Large intestine (tissue), 12 donors: ENCODE measurements around the gene TMC3. TPM values are rescaled to one million over a fixed set of nuclear protein-coding genes. Genes with fewer than 3 reads are reported as not detected.
"Not testable (repeated sequence)": the region's sequence is repeated elsewhere in the genome, so short reads cannot be mapped to it uniquely, and the experiment has no call there.

Source experiments
- DNase-seq, 2 donors: peaks; one replicate each; pipeline versions ENCODE4 v3.0.0 to v3.0.0-alpha.2; 2013
- H3K27ac ChIP-seq: one replicate; pipeline ENCODE4 v1.5.1; 2013; ENCODE audit warnings: low read length
- H3K27me3 ChIP-seq: 2 replicates; pipeline ENCODE4 v1.6.1; 2013; ENCODE audit warnings: low read length; ENCODE audit not compliant: control insufficient read depth, insufficient read depth
- H3K36me3 ChIP-seq: 2 replicates; pipeline ENCODE4 v1.6.1; 2013; ENCODE audit warnings: low read length; ENCODE audit not compliant: control insufficient read depth, insufficient read depth
- H3K4me1 ChIP-seq: one replicate; pipeline ENCODE4 v1.6.1; 2013; ENCODE audit warnings: low read length; ENCODE audit not compliant: control insufficient read depth, insufficient read depth
- H3K4me3 ChIP-seq: one replicate; pipeline ENCODE4 v1.5.1; 2013; ENCODE audit warnings: low read length
- H3K9me3 ChIP-seq: one replicate; pipeline ENCODE4 v1.6.1; 2013; ENCODE audit warnings: mild to moderate bottlenecking, low read depth, low read length, moderate library complexity; ENCODE audit not compliant: control insufficient read depth
- WGBS: methylation state at CpG from one replicate; pipeline ENCODE4 v1.1.5; 2013; ENCODE audit warnings: low lambda C conversion rate; ENCODE audit not compliant: insufficient coverage; 5-methylcytosine and 5-hydroxymethylcytosine counted together
- long read RNA-seq, 11 donors: transcript quantifications; one replicate each; lab custom pipeline, GENCODE V29; 2026
- polyA plus RNA-seq: library from polyadenylated mRNA; unstranded; fragments of 120-200 nt; gene quantifications from one replicate; pipeline ENCODE4 v1.2.1, GENCODE V29; 2013

The TMC3 gene
- 6.2 TPM for polyA plus RNA-seq
- long read RNA-seq, donor 1, result 0 reads
- long read RNA-seq, donor 2, result 0 reads
- long read RNA-seq, donor 3, result 0 reads
- long read RNA-seq, donor 4, result 0 reads
- long read RNA-seq, donor 5, result 0 reads
- long read RNA-seq, donor 6, result 0 reads
- long read RNA-seq, donor 7, result 0 reads
- long read RNA-seq, donor 8, result 0 reads
- long read RNA-seq, donor 9, result 0 reads
- long read RNA-seq, donor 10, result 0 reads
- long read RNA-seq, donor 11, result 0 reads

- no peaks in the 10 kb centered on the region for H3K9me3 ChIP-seq
- H3K4me1 ChIP-seq, result peaks cover 15% of the 10 kb centered on the region
- peak within 1 kb of the TSS; percentile 86 for H3K27ac ChIP-seq
- peak; percentile 69 to 74 for DNase-seq
- no peaks in the 10 kb centered on the region for H3K36me3 ChIP-seq
- peak within 1 kb of the TSS; percentile 3 for H3K4me3 ChIP-seq
- no CpG with 5 or more reads among the region's 11 CpGs for WGBS
- H3K27me3 ChIP-seq, result no peaks in the 10 kb centered on the region
Observed at GRCh38 chr15:81373775-81374395, at the start of gene TMC3. Gene TMC3 (minus strand): TSS chr15:81374213. CDS start chr15:81374077, 136 bp downstream.

GRCh38 chr15:81421461-81421860, 47.4 kb upstream of the TMC3 start:
- H3K9me3 ChIP-seq, result no peaks in the 10 kb centered on the region
- no peaks in the 10 kb centered on the region for H3K27me3 ChIP-seq
- no peaks in the 10 kb centered on the region for H3K4me1 ChIP-seq
- WGBS, result 70% methylated on average over 1 of the region's 1 CpG
- DNase-seq, result no peak
- no peak overlapping the region for H3K4me3 ChIP-seq
- H3K27ac ChIP-seq, result no peak overlapping the region
- H3K36me3 ChIP-seq, result no peaks in the 10 kb centered on the region

- H3K27me3 ChIP-seq, result no peaks in the 10 kb centered on the region
- WGBS, result no CpG with 5 or more reads among the region's 8 CpGs
- H3K27ac ChIP-seq, result no peak overlapping the region
- H3K9me3 ChIP-seq, result no peaks in the 10 kb centered on the region
- no peaks in the 10 kb centered on the region for H3K36me3 ChIP-seq
- no peak for DNase-seq
- H3K4me3 ChIP-seq, result no peak overlapping the region
- no peaks in the 10 kb centered on the region for H3K4me1 ChIP-seq
Observed at GRCh38 chr15:81419332-81419943, 45.4 kb upstream of the TMC3 start.

- H3K4me1 ChIP-seq, result no peaks in the 10 kb centered on the region
- no peak overlapping the region for H3K27ac ChIP-seq
- H3K27me3 ChIP-seq, result no peaks in the 10 kb centered on the region
- no peak overlapping the region for H3K4me3 ChIP-seq
- DNase-seq, result no peak
- WGBS, result 81% methylated on average over 4 of the region's 5 CpGs
- H3K36me3 ChIP-seq, result no peaks in the 10 kb centered on the region
- H3K9me3 ChIP-seq, result no peaks in the 10 kb centered on the region
Observed at GRCh38 chr15:81418891-81419290, 44.9 kb upstream of the TMC3 start.

- no peak overlapping the region for H3K4me3 ChIP-seq
- no CpG with 5 or more reads among the region's 7 CpGs for WGBS
- H3K27ac ChIP-seq, result no peak overlapping the region
- no peaks in the 10 kb centered on the region for H3K9me3 ChIP-seq
- DNase-seq, result no peak
- H3K36me3 ChIP-seq, result no peaks in the 10 kb centered on the region
- H3K27me3 ChIP-seq, result no peaks in the 10 kb centered on the region
- H3K4me1 ChIP-seq, result no peaks in the 10 kb centered on the region
Observed at GRCh38 chr15:81418444-81418843, 44.4 kb upstream of the TMC3 start.

- no CpG with 5 or more reads among the region's 12 CpGs for WGBS
- not testable (repeated sequence) for DNase-seq, H3K27me3 ChIP-seq, H3K36me3 ChIP-seq, H3K27ac ChIP-seq, H3K4me3 ChIP-seq, H3K9me3 ChIP-seq, H3K4me1 ChIP-seq
Observed at GRCh38 chr15:81414274-81414968, 40.4 kb upstream of the TMC3 start.

GRCh38 chr15:81413851-81414250, 39.8 kb upstream of the TMC3 start:
- DNase-seq, result no peak
- H3K27ac ChIP-seq, result no peak overlapping the region
- H3K27me3 ChIP-seq, result no peaks in the 10 kb centered on the region
- no peaks in the 10 kb centered on the region for H3K36me3 ChIP-seq
- H3K9me3 ChIP-seq, result no peaks in the 10 kb centered on the region
- H3K4me1 ChIP-seq, result no peaks in the 10 kb centered on the region
- WGBS, result no CpG with 5 or more reads among the region's 32 CpGs
- H3K4me3 ChIP-seq, result no peak overlapping the region

- Histone ChIP-seq H3K4me3 (no peak overlapping the region), H3K27me3 (peaks cover 6% of the 10 kb centered on the region), H3K9me3 (no peaks in the 10 kb centered on the region), H3K36me3 (no peaks in the 10 kb centered on the region), H3K4me1 (no peaks in the 10 kb centered on the region), H3K27ac (no peak overlapping the region)
- WGBS, result 92% methylated on average over 2 of the region's 5 CpGs
- no peak for DNase-seq
Observed at GRCh38 chr15:81411969-81412633, 38.1 kb upstream of the TMC3 start.

- no peak overlapping the region for H3K27ac ChIP-seq
- H3K27me3 ChIP-seq, result peaks cover 6% of the 10 kb centered on the region
- no peak for DNase-seq
- H3K36me3 ChIP-seq, result no peaks in the 10 kb centered on the region
- no peak overlapping the region for H3K4me3 ChIP-seq
- H3K9me3 ChIP-seq, result no peaks in the 10 kb centered on the region
- H3K4me1 ChIP-seq, result no peaks in the 10 kb centered on the region
- WGBS, result no CpG with 5 or more reads among the region's 2 CpGs
Observed at GRCh38 chr15:81411051-81411450, 37.0 kb upstream of the TMC3 start.

GRCh38 chr15:81410318-81410753, 36.3 kb upstream of the TMC3 start:
- Histone ChIP-seq H3K9me3 (no peaks in the 10 kb centered on the region), H3K27ac (no peak overlapping the region), H3K4me3 (no peak overlapping the region), H3K4me1 (no peaks in the 10 kb centered on the region), H3K36me3 (no peaks in the 10 kb centered on the region), H3K27me3 (peaks cover 6% of the 10 kb centered on the region)
- DNase-seq, result peak; percentile 28 to 51
- no CpG with 5 or more reads among the region's 4 CpGs for WGBS
